Suprapubic skin (tissue), 4 donors: Measurements from ENCODE around the gene KRTAP2-2. TPM values are rescaled to one million over a fixed set of nuclear protein-coding genes. Genes with fewer than 3 reads are reported as not detected.
"Not testable (repeated sequence)": the region's sequence is repeated elsewhere in the genome, so short reads cannot be mapped to it uniquely, and the experiment has no call there.

Source experiments
- DNase-seq, 2 donors: peaks; one replicate each; pipeline ENCODE4 v3.0.0-alpha.2; 2019; ENCODE audit warnings: low spot score in 2 of 2
- H3K27ac ChIP-seq: fragments of 200-600 bp; sonication (generic); one replicate; pipeline ENCODE4 v1.5.1; 2019
- H3K27me3 ChIP-seq: fragments of 200-600 bp; sonication (generic); one replicate; pipeline ENCODE4 v1.5.1; 2019
- H3K36me3 ChIP-seq: fragments of 200-600 bp; sonication (generic); one replicate; pipeline ENCODE4 v1.5.1; 2019
- H3K4me1 ChIP-seq: fragments of 200-600 bp; sonication (generic); one replicate; pipeline ENCODE4 v1.5.1; 2019
- H3K4me3 ChIP-seq: fragments of 200-600 bp; sonication (generic); one replicate; pipeline ENCODE4 v1.5.1; 2019; ENCODE audit warnings: mild to moderate bottlenecking
- H3K9me3 ChIP-seq: fragments of 200-600 bp; sonication (generic); one replicate; pipeline ENCODE4 v1.5.1; 2019
- EP300 ChIP-seq: sonication (generic); formaldehyde crosslinking; IDR thresholded peaks from one replicate; pipeline ENCODE4 v1.6.1; 2017; ENCODE audit warnings: antibody characterized with exemption
- POLR2A ChIP-seq, 2 donors: fragments of 450-650 bp; IDR thresholded peaks; one replicate each; pipeline ENCODE4 v1.6.1; 2017; ENCODE audit warnings: antibody characterized with exemption in 2 of 2, mild to moderate bottlenecking in 2 of 2, moderate library complexity in 2 of 2
- POLR2AphosphoS5 ChIP-seq, 3 donors: sonication (generic); formaldehyde crosslinking; IDR thresholded peaks; one replicate each; pipeline ENCODE4 v1.6.1; 2017; ENCODE audit warnings: antibody characterized with exemption in 3 of 3
- WGBS: methylation state at CpG from one replicate; pipeline ENCODE4 v1.1.5; 2018; 5-methylcytosine and 5-hydroxymethylcytosine counted together
- total RNA-seq, 4 donors: library from RNA; depleted of rRNA; stranded (reverse); fragments of >200 nt; gene quantifications; one replicate each; pipeline ENCODE4 v1.1.0, GENCODE V29; 2016
- TF ChIP-seq, protein P1 (sequence below), 2 donors: fragments of 200-600 bp in 1 of 2; fragments of 450-650 bp in 1 of 2; sonication (generic) in 1 of 2; IDR thresholded peaks; one replicate each; pipeline ENCODE4 v1.5.1; 2016 to 2019; ENCODE audit warnings: antibody characterized with exemption in 2 of 2, mild to moderate bottlenecking in 1 of 2, moderate library complexity in 1 of 2

KRTAP2-2 gene
- total RNA-seq, 4 donors from 2014 or later: 8.2 to 41.6 (median 25.3) TPM; not detected in 1

- no peak for DNase-seq
- Histone ChIP-seq H3K4me3 (no peak overlapping the region), H3K27me3 (peaks cover 6% of the 10 kb centered on the region), H3K9me3 (no peaks in the 10 kb centered on the region), H3K27ac (no peak overlapping the region), H3K36me3 (no peaks in the 10 kb centered on the region), H3K4me1 (no peaks in the 10 kb centered on the region)
- TF ChIP-seq POLR2AphosphoS5 (IDR thresholded peaks at IDR 0.05): no peak
- no peak for TF ChIP-seq POLR2A (IDR thresholded peaks at IDR 0.05)
- no peak for TF ChIP-seq EP300
- TF ChIP-seq, protein P1, sequence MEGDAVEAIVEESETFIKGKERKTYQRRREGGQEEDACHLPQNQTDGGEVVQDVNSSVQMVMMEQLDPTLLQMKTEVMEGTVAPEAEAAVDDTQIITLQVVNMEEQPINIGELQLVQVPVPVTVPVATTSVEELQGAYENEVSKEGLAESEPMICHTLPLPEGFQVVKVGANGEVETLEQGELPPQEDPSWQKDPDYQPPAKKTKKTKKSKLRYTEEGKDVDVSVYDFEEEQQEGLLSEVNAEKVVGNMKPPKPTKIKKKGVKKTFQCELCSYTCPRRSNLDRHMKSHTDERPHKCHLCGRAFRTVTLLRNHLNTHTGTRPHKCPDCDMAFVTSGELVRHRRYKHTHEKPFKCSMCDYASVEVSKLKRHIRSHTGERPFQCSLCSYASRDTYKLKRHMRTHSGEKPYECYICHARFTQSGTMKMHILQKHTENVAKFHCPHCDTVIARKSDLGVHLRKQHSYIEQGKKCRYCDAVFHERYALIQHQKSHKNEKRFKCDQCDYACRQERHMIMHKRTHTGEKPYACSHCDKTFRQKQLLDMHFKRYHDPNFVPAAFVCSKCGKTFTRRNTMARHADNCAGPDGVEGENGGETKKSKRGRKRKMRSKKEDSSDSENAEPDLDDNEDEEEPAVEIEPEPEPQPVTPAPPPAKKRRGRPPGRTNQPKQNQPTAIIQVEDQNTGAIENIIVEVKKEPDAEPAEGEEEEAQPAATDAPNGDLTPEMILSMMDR (IDR thresholded peaks at IDR 0.05): no peak
Measured at GRCh38 chr17:41052566-41052965, 2.5 kb downstream of the KRTAP2-2 start.

DNA sequence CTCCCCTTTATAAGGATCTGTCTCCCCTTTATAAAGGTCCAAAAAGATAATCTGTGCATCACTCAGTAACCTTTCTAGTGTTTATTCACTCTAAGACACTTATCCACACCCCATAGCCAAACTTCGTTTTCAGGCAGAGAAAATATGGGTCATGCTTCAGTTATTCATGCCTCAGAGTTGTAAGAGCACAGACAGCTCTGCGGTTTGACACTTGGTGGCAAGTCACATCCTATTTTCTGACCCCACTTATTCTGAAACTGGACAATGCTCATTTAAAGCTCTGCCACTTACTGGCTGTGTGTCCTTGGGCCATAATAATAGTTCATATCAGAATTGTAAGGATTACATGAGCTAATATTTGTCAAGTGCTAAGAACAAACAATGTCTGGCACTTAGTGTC lies 5.9 kb downstream of the KRTAP2-2 start:
- H3K27ac ChIP-seq: no peak overlapping the region
- DNase-seq: no peak
- 69% methylated on average over 2 of the region's 2 CpGs for WGBS
- no peaks in the 10 kb centered on the region for H3K9me3 ChIP-seq
- H3K36me3 ChIP-seq: no peaks in the 10 kb centered on the region
- TF ChIP-seq EP300: no peak
- no peak for TF ChIP-seq POLR2AphosphoS5 (IDR thresholded peaks at IDR 0.05)
- TF ChIP-seq POLR2A (IDR thresholded peaks at IDR 0.05): no peak
- TF ChIP-seq, protein P1 (IDR thresholded peaks at IDR 0.05): no peak
- no peaks in the 10 kb centered on the region for H3K4me1 ChIP-seq
- H3K27me3 ChIP-seq: peaks cover 9% of the 10 kb centered on the region
- H3K4me3 ChIP-seq: no peak overlapping the region

GRCh38 chr17:41048441-41048840 lies 6.6 kb downstream of the KRTAP2-2 start:
- WGBS: 65% methylated on average over 7 of the region's 7 CpGs
- H3K4me1 ChIP-seq: no peaks in the 10 kb centered on the region
- no peak overlapping the region for H3K4me3 ChIP-seq
- no peak for DNase-seq
- H3K9me3 ChIP-seq: no peaks in the 10 kb centered on the region
- peaks cover 9% of the 10 kb centered on the region for H3K27me3 ChIP-seq
- TF ChIP-seq, protein P1 (IDR thresholded peaks at IDR 0.05): no peak
- no peak for TF ChIP-seq POLR2AphosphoS5 (IDR thresholded peaks at IDR 0.05)
- no peak for TF ChIP-seq EP300
- no peak for TF ChIP-seq POLR2A (IDR thresholded peaks at IDR 0.05)
- no peak overlapping the region for H3K27ac ChIP-seq
- no peaks in the 10 kb centered on the region for H3K36me3 ChIP-seq

- not testable (repeated sequence) for H3K27ac ChIP-seq, H3K4me1 ChIP-seq, H3K4me3 ChIP-seq, H3K36me3 ChIP-seq, DNase-seq, H3K27me3 ChIP-seq, H3K9me3 ChIP-seq
- WGBS: 82% methylated on average over 11 of the region's 33 CpGs
Measured at GRCh38 chr17:41046735-41047465, 8.1 kb downstream of the KRTAP2-2 start, which contains the start of gene KRTAP2-1. TSS of gene KRTAP2-1 (minus strand) at chr17:41047316. CDS start at chr17:41047267, 49 bp downstream.

- Histone ChIP-seq H3K27ac (no peak overlapping the region), H3K27me3 (peaks cover 5% of the 10 kb centered on the region), H3K4me1 (no peaks in the 10 kb centered on the region), H3K36me3 (no peaks in the 10 kb centered on the region), H3K9me3 (peaks cover 4% of the 10 kb centered on the region), H3K4me3 (no peak overlapping the region)
- TF ChIP-seq POLR2AphosphoS5 (IDR thresholded peaks at IDR 0.05): no peak
- 100% methylated on average over 1 of the region's 1 CpG for WGBS
- no peak for DNase-seq
Measured at GRCh38 chr17:41042953-41043352, 12.1 kb downstream of the KRTAP2-2 start.

DNA sequence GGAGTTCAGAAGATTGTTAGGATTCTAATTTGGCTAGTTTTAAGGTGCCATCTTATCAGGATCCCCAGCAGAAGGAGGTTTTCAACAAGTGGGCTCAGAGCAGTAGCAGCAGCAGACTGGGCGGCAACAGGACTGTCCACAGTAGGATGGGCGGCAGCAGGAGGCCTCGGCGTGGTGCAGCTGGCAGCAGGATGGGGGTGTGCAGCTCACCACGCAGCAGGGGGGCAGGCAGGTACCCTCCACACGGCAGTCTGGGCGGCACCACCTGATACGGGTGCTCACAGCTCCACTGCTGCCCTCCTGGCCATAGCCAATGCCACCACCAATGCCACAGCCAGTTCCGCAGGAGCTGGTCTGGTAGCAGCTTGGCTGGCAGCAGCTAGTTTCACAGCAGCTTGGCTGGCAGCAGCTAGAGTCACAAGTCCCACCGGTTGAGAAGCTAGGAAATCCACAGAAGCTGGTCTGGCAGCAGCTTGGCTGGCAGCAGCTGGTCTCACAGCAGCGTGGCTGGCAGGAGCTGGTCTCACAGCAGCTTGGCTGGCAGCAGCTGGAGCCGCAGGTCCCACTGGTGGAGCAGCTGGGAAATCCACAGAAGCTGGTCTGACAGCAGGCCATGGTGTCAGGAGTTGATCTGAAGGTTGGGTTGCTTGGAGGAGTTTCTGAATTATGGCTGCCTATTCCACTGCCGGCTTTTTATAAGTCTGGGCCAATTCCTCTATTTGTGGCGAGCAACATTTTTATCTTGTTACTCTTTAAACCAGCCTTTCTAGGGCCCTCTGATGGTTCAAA lies 14.1 kb downstream of the KRTAP2-2 start, which contains the start of gene KRTAP1-1:
Gene KRTAP1-1 (minus strand): TSS at position 668 of the 789 bp plus-strand sequence. CDS start 53 bp downstream, at position 615.
- not testable (repeated sequence) for DNase-seq, H3K27ac ChIP-seq
- WGBS: 65% methylated on average over 11 of the region's 14 CpGs

More for the DNA sequence above, 14.1 kb downstream of the KRTAP2-2 start, which contains the start of gene KRTAP1-1:
- not testable (repeated sequence) for H3K27me3 ChIP-seq, H3K4me3 ChIP-seq, H3K4me1 ChIP-seq, H3K9me3 ChIP-seq, H3K36me3 ChIP-seq
